ENCODE results near the gene PRSS23.

The PRSS23 gene

GRCh38 chr11:86790867-86791849 lies 9.2 kb upstream of the PRSS23 start:
- DNase-seq (ENCODE audit: low spot score): no peak

- no peak for DNase-seq (ENCODE audit: low spot score)
Observed at GRCh38 chr11:86792150-86792549, 8.2 kb upstream of the PRSS23 start.

GRCh38 chr11:86793307-86793706 lies 7.0 kb upstream of the PRSS23 start:
- no peak for DNase-seq (ENCODE audit: low spot score)

- DNase-seq (ENCODE audit: low spot score): no peak
Observed at GRCh38 chr11:86795511-86795910, 4.8 kb upstream of the PRSS23 start.

GRCh38 chr11:86795949-86796348 lies 4.4 kb upstream of the PRSS23 start:
- DNase-seq (ENCODE audit: low spot score): no peak

- DNase-seq (ENCODE audit: low spot score): no peak
Observed at GRCh38 chr11:86797133-86797532, 3.2 kb upstream of the PRSS23 start.

GRCh38 chr11:86798988-86799387 lies 1.4 kb upstream of the PRSS23 start:
- DNase-seq (ENCODE audit: low spot score): no peak

- peak; percentile 42 for DNase-seq (ENCODE audit: low spot score)
Observed at GRCh38 chr11:86799680-86800075, 664 bp upstream of the PRSS23 start.

- no peak for DNase-seq (ENCODE audit: low spot score)
Observed at GRCh38 chr11:86800960-86801272, 574 bp downstream of the PRSS23 start.

GRCh38 chr11:86801364-86801763 lies 1.0 kb downstream of the PRSS23 start:
- DNase-seq (ENCODE audit: low spot score): no peak

- no peak for DNase-seq (ENCODE audit: low spot score)
Observed at GRCh38 chr11:86802146-86802545, 1.8 kb downstream of the PRSS23 start.

GRCh38 chr11:86802601-86803051 lies 2.3 kb downstream of the PRSS23 start:
- DNase-seq (ENCODE audit: low spot score): peak; percentile 53

- DNase-seq (ENCODE audit: low spot score): no peak
Observed at GRCh38 chr11:86803136-86804045, 3.0 kb downstream of the PRSS23 start.

- DNase-seq (ENCODE audit: low spot score): no peak
Observed at GRCh38 chr11:86804951-86805350, 4.6 kb downstream of the PRSS23 start.

GRCh38 chr11:86805873-86806310 lies 5.5 kb downstream of the PRSS23 start:
- DNase-seq (ENCODE audit: low spot score): no peak

- no peak for DNase-seq (ENCODE audit: low spot score)
Observed at GRCh38 chr11:86806903-86807302, 6.6 kb downstream of the PRSS23 start.

- no peak for DNase-seq (ENCODE audit: low spot score)
Observed at GRCh38 chr11:86807360-86807759, 7.0 kb downstream of the PRSS23 start.

- no peak for DNase-seq (ENCODE audit: low spot score)
Observed at GRCh38 chr11:86809561-86809960, 9.2 kb downstream of the PRSS23 start.

- no peak for DNase-seq (ENCODE audit: low spot score)
Observed at GRCh38 chr11:86810288-86810687, 9.9 kb downstream of the PRSS23 start.

GRCh38 chr11:86811637-86812321 lies 11.4 kb downstream of the PRSS23 start:
- DNase-seq (ENCODE audit: low spot score): no peak

- no peak for DNase-seq (ENCODE audit: low spot score)
Observed at GRCh38 chr11:86812322-86812670, 12.0 kb downstream of the PRSS23 start.

- DNase-seq (ENCODE audit: low spot score): no peak
Observed at GRCh38 chr11:86812981-86813380, 12.6 kb downstream of the PRSS23 start.
